OCI-LY7 (cell line): Measurements from ENCODE around the gene CEP162. TPM values are rescaled to one million over a fixed set of nuclear protein-coding genes. Genes with fewer than 3 reads are reported as not detected.

Experiments
- BruUV-seq: library from RNA; stranded (reverse); fragments of 400-500 nt; replicated peaks from 2 replicates; lab custom pipeline; 2021; lab: Mats Ljungman, UMichigan
- CTCF ChIA-PET: fragments of 300-600 bp; sonication (Branson Sonifier 250); formaldehyde crosslinking; loops from one replicate; lab custom pipeline; 2022; ENCODE audit warnings: antibody characterized with exemption; ENCODE audit not compliant: unreplicated experiment; lab: Charles Lee
- POLR2A ChIA-PET: fragments of 300-600 bp; sonication (Branson Sonifier 250); formaldehyde crosslinking; loops from one replicate; lab custom pipeline; 2022; ENCODE audit warnings: antibody characterized with exemption; lab: Charles Lee
- DNase-seq: peaks from one replicate; pipeline ENCODE4 v3.0.0-alpha.2; 2015; ENCODE audit warnings: low spot score
- H2AFZ ChIP-seq: fragments of 200-600 bp; sonication (generic), shearing (Covaris generic); 2 replicates; pipeline ENCODE4 v1.6.1; 2014; ENCODE audit warnings: mild to moderate bottlenecking, antibody characterized with exemption, low read length, moderate library complexity
- H3K27ac ChIP-seq: fragments of 200-600 bp; sonication (generic); 2 replicates; pipeline ENCODE4 v1.5.1; 2014; ENCODE audit warnings: mixed run types, low read depth, mild to moderate bottlenecking, moderate library complexity, low read length, inconsistent platforms; ENCODE audit not compliant: poor library complexity, severe bottlenecking
- H3K36me3 ChIP-seq: fragments of 200-600 bp; sonication (generic); 2 replicates; pipeline ENCODE4 v1.6.1; 2014; ENCODE audit warnings: mild to moderate bottlenecking, antibody characterized with exemption, low read length, moderate library complexity, mixed read lengths; ENCODE audit not compliant: insufficient read depth
- H3K4me1 ChIP-seq: fragments of 200-600 bp; sonication (generic); 2 replicates; pipeline ENCODE4 v1.5.1; 2014; ENCODE audit warnings: mild to moderate bottlenecking, low read length; ENCODE audit not compliant: insufficient read depth, poor library complexity, severe bottlenecking
- H3K4me2 ChIP-seq: fragments of 200-600 bp; sonication (generic); 2 replicates; pipeline ENCODE4 v1.6.1; 2014; ENCODE audit warnings: mild to moderate bottlenecking, low read length
- H3K4me3 ChIP-seq: fragments of 200-600 bp; sonication (generic); 2 replicates; pipeline ENCODE4 v1.5.1; 2014; ENCODE audit warnings: mild to moderate bottlenecking, low read depth, low read length; ENCODE audit not compliant: poor library complexity, severe bottlenecking
- H3K79me2 ChIP-seq: fragments of 200-600 bp; sonication (generic); 2 replicates; pipeline ENCODE4 v1.6.1; 2016; ENCODE audit warnings: low read depth, mild to moderate bottlenecking, low read length, moderate library complexity, mixed read lengths; ENCODE audit not compliant: insufficient read depth
- H3K9me2 ChIP-seq: fragments of 200-600 bp; sonication (generic); 2 replicates; pipeline ENCODE4 v1.6.1; 2016; ENCODE audit warnings: mild to moderate bottlenecking, low read length, mixed read lengths; ENCODE audit not compliant: insufficient read depth
- H3K9me3 ChIP-seq: fragments of 200-600 bp; sonication (generic); 2 replicates; pipeline ENCODE4 v1.6.1; 2014; ENCODE audit warnings: mild to moderate bottlenecking, mixed run types, low read length, mixed read lengths
- H4K20me1 ChIP-seq: fragments of 200-600 bp; sonication (generic); 2 replicates; pipeline ENCODE4 v1.6.1; 2014; ENCODE audit warnings: mild to moderate bottlenecking, antibody characterized with exemption, low read length, moderate library complexity, mixed read lengths; ENCODE audit not compliant: insufficient read depth
- EZH2phosphoT487 ChIP-seq: fragments of 200-600 bp; sonication (generic); IDR thresholded peaks from 2 replicates; pipeline ENCODE4 v1.6.1; 2018; ENCODE audit warnings: low read depth, borderline replicate concordance, mild to moderate bottlenecking, mixed run types, antibody characterized with exemption, low read length, moderate library complexity, mixed read lengths
- intact Hi-C: fragments of 100-400 bp; cut with micrococcal nuclease; formaldehyde crosslinking; loops from one replicate; pipeline ENCODE4 v1.10.0; 2022; ENCODE audit not compliant: unreplicated experiment
- total RNA-seq, 2 experiments: library from RNA; depleted of rRNA in 1 of 2; stranded (reverse); fragments of >200 nt in 1 of 2; shearing (Covaris generic) in 1 of 2; gene quantifications; 2 replicates each; pipeline ENCODE4 v1.2.3, GENCODE V29; 2014 to 2022
- TF ChIP-seq, protein P1 (sequence below): fragments of 200-600 bp; sonication (generic); conservative IDR thresholded peaks from 2 replicates; pipeline ENCODE4 v1.5.1; 2014; ENCODE audit warnings: mild to moderate bottlenecking, antibody characterized with exemption, low read length, moderate library complexity, mixed read lengths

CEP162 gene
- total RNA-seq, 2 experiments from 2014 or later = 6.3 to 10.0 TPM

DNA sequence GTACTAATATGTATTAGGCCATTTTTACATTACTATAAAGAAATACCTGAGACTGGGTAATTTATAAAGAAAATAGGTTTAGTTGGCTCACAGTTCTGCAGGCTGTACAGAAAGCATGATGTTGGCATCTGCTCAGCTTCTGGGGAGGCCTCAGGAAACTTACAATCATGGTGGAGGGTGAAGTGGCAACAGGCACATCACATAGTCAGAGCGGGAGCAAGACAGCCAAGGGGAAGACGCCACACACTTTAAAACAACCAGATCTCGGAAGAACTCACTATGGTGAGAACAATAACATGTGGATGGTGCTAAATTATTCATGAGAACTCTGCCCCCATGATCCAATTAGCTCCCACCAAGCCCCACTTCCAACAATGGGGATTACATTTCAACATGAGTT, 41.3 kb upstream of the CEP162 start:
- POLR2A ChIA-PET = no interaction called here
- Histone ChIP-seq H3K4me1 (no peaks in the 10 kb centered on the region), H3K79me2 (no peaks in the 10 kb centered on the region), H4K20me1 (no peaks in the 10 kb centered on the region), H3K36me3 (no peaks in the 10 kb centered on the region), H3K27ac (no peak overlapping the region), H3K9me2 (no peaks in the 10 kb centered on the region), H3K9me3 (no peaks in the 10 kb centered on the region), H2AFZ (no peak overlapping the region), H3K4me3 (no peak overlapping the region), H3K4me2 (no peak overlapping the region)
- intact Hi-C loops = no loop called here
- BruUV-seq = no TSS peak
- DNase-seq = no peak
- CTCF ChIA-PET = no interaction called here
- TF ChIP-seq, protein P1, sequence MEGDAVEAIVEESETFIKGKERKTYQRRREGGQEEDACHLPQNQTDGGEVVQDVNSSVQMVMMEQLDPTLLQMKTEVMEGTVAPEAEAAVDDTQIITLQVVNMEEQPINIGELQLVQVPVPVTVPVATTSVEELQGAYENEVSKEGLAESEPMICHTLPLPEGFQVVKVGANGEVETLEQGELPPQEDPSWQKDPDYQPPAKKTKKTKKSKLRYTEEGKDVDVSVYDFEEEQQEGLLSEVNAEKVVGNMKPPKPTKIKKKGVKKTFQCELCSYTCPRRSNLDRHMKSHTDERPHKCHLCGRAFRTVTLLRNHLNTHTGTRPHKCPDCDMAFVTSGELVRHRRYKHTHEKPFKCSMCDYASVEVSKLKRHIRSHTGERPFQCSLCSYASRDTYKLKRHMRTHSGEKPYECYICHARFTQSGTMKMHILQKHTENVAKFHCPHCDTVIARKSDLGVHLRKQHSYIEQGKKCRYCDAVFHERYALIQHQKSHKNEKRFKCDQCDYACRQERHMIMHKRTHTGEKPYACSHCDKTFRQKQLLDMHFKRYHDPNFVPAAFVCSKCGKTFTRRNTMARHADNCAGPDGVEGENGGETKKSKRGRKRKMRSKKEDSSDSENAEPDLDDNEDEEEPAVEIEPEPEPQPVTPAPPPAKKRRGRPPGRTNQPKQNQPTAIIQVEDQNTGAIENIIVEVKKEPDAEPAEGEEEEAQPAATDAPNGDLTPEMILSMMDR = no peak
- no peak for TF ChIP-seq EZH2phosphoT487

GRCh38 chr6:84263557-84263956, 36.1 kb upstream of the CEP162 start:
- BruUV-seq = no TSS peak
- POLR2A ChIA-PET = no interaction called here
- Histone ChIP-seq H3K79me2 (no peaks in the 10 kb centered on the region), H4K20me1 (no peaks in the 10 kb centered on the region), H3K4me3 (no peak overlapping the region), H3K9me3 (no peaks in the 10 kb centered on the region), H3K4me1 (no peaks in the 10 kb centered on the region), H3K27ac (no peak overlapping the region), H2AFZ (no peak overlapping the region), H3K4me2 (no peak overlapping the region), H3K36me3 (no peaks in the 10 kb centered on the region), H3K9me2 (no peaks in the 10 kb centered on the region)
- intact Hi-C loops = no loop called here
- TF ChIP-seq, protein P1 = no peak
- TF ChIP-seq EZH2phosphoT487 = no peak
- CTCF ChIA-PET = no interaction called here
- no peak for DNase-seq

GRCh38 chr6:84260926-84261325, 33.5 kb upstream of the CEP162 start:
- Histone ChIP-seq H3K36me3 (no peaks in the 10 kb centered on the region), H3K9me3 (no peaks in the 10 kb centered on the region), H3K79me2 (no peaks in the 10 kb centered on the region), H3K4me2 (no peak overlapping the region), H2AFZ (no peak overlapping the region), H3K4me3 (no peak overlapping the region), H4K20me1 (no peaks in the 10 kb centered on the region), H3K4me1 (no peaks in the 10 kb centered on the region), H3K9me2 (no peaks in the 10 kb centered on the region), H3K27ac (no peak overlapping the region)
- BruUV-seq = no TSS peak
- ChIA-PET POLR2A (no interaction called here), CTCF (no interaction called here)
- intact Hi-C loops = no loop called here
- TF ChIP-seq, protein P1 = no peak
- TF ChIP-seq EZH2phosphoT487 = no peak
- no peak for DNase-seq
